ENCODE measurements around the gene FAN1. TPM values are rescaled to one million over a fixed set of nuclear protein-coding genes. Genes with fewer than 3 reads are reported as not detected.

Gene FAN1
- total and polyA plus RNA-seq, 2 of the 4 experiments (the other 2 are of a cell fraction), result 7.6 to 12.4 TPM

DNA sequence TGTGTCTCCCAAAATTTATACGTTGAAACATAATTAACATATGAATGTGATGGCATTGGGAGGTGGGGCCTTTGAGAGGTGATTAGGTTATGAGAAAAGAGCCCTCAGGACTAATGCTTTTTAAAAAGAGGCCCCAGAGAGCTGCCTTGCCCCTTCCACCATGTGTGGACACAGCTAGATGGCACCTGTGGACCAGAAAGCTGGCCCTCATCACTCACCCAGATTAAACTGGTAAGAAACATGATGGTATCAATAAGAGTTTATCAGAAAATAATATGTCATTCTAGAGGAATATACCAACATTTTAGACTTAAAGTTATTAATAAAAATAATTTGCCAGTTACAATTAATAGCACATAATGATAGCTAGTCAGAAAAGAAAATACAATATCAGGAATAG lies 25.2 kb upstream of the FAN1 start:
- H3K9me3 ChIP-seq (ENCODE audit: control insufficient read depth, insufficient read depth, low read length), result no peaks in the 10 kb centered on the region
- no peak overlapping the region for H3K18ac ChIP-seq (ENCODE audit: low read depth, low read length)
- ATAC-seq (ENCODE audit: low read depth), result no peak
- no peak overlapping the region for H2AK9ac ChIP-seq (replicated peaks; ENCODE audit: low read depth, low read length, poor library complexity)
- H3K4me1 ChIP-seq (ENCODE audit: control insufficient read depth, insufficient read depth, low read length), result no peaks in the 10 kb centered on the region
- H3K14ac ChIP-seq (replicated peaks; ENCODE audit: low read depth, low read length), result no peak overlapping the region
- no peaks in the 10 kb centered on the region for H3K27me3 ChIP-seq (ENCODE audit: control insufficient read depth, insufficient read depth, low read length)
- no peak overlapping the region for H2BK20ac ChIP-seq (ENCODE audit: low read depth, low read length)
- no peak overlapping the region for H2BK5ac ChIP-seq (ENCODE audit: low read depth, low read length, poor library complexity, severe bottlenecking)
- WGBS, 2 experiments (ENCODE audit: extremely low coverage in 2 of 2, insufficient read length in 1 of 2), result no CpG with 5 or more reads among the region's 1 CpG
- ChIA-PET CTCF (interaction anchor here (1.1 kb wide), 1 partner anchor 20 kb away, joined by 5 read pairs; no protein-coding TSS in a partner anchor), POLR2A (ENCODE audit: unreplicated experiment) (no interaction called here)
- no peak overlapping the region for H4K8ac ChIP-seq (ENCODE audit: low read depth in 2 of 2, low read length in 2 of 2)
- H2BK15ac ChIP-seq (ENCODE audit: low read depth, low read length), result no peak overlapping the region
- H2BK120ac ChIP-seq (ENCODE audit: low read depth, low read length), result no peak overlapping the region
- no peak overlapping the region for H3K56ac ChIP-seq (ENCODE audit: extremely low read depth, insufficient read depth, low read length)
- no peak for TF ChIP-seq CHD1 (IDR thresholded peaks at IDR 0.05; ENCODE audit: low read depth, low read length)
- no peak for TF ChIP-seq POLR2A (IDR thresholded peaks at IDR 0.05; ENCODE audit: low read depth, low read length)
- no peak for TF ChIP-seq RAD21 (IDR thresholded peaks at IDR 0.05; ENCODE audit: low read length)
- no peak overlapping the region for H3K23ac ChIP-seq (ENCODE audit: low read depth, low read length)
- H3K9ac ChIP-seq (ENCODE audit: low read depth, low read length), result no peak overlapping the region
- intact Hi-C loops (cut with micrococcal nuclease), result no loop called here
- no peaks in the 10 kb centered on the region for H3K36me3 ChIP-seq (ENCODE audit: control insufficient read depth, insufficient read depth, low read length)
- no peak overlapping the region for H3K4ac ChIP-seq (ENCODE audit: low read depth, low read length)
- H3K4me2 ChIP-seq (ENCODE audit: low read depth, low read length), result no peak overlapping the region
- no peak overlapping the region for H3K27ac ChIP-seq (ENCODE audit: insufficient read depth, low read length)
- H4K5ac ChIP-seq (ENCODE audit: low read depth, low read length), result no peak overlapping the region
- no peaks in the 10 kb centered on the region for H3K9me1 ChIP-seq (ENCODE audit: insufficient read depth, low read length)
- H4K91ac ChIP-seq (ENCODE audit: insufficient read depth, low read depth, low read length), result no peak overlapping the region
- no TSS peak for BruUV-seq (replicated peaks)
- DNase-seq, result no peak
- no peak overlapping the region for H2AK5ac ChIP-seq (ENCODE audit: low read depth, low read length)
- H4K20me1 ChIP-seq (ENCODE audit: insufficient read depth, low read length), result no peaks in the 10 kb centered on the region
- in situ Hi-C loops (cut with MboI; ENCODE audit: low sequenced_read_pairs), result no loop called here
- no peaks in the 10 kb centered on the region for H3K79me1 ChIP-seq (ENCODE audit: low read depth in 1 of 2, low read length in 2 of 2)
- no peak overlapping the region for H2AFZ ChIP-seq (replicated peaks; ENCODE audit: low read length, poor library complexity)
- dilution Hi-C loops (cut with HindIII; ENCODE audit: low sequenced_read_pairs, unreplicated experiment), result no loop called here
- H3K4me3 ChIP-seq (ENCODE audit: insufficient read depth, low read depth, low read length), result no peak overlapping the region
